HUES64 (cell line): ENCODE measurements around the gene TMPRSS9.

Experiments
- H3K27ac ChIP-seq: 2 replicates; pipeline ENCODE4 v1.7.0; 2013; ENCODE audit warnings: low read depth, low read length, inconsistent platforms
- H3K27me3 ChIP-seq: 2 replicates; pipeline ENCODE4 v1.6.1; 2013; ENCODE audit warnings: mild to moderate bottlenecking, low read length; ENCODE audit not compliant: insufficient read depth
- H3K36me3 ChIP-seq: 2 replicates; pipeline ENCODE4 v1.6.1; 2013; ENCODE audit warnings: mild to moderate bottlenecking, low read length; ENCODE audit not compliant: insufficient read depth
- H3K4me1 ChIP-seq: 2 replicates; pipeline ENCODE4 v1.6.1; 2013; ENCODE audit warnings: mild to moderate bottlenecking, low read length, moderate library complexity; ENCODE audit not compliant: insufficient read depth
- H3K4me3 ChIP-seq: 2 replicates; pipeline ENCODE4 v1.5.1; 2013; ENCODE audit warnings: mild to moderate bottlenecking, low read length, moderate library complexity
- H3K9ac ChIP-seq: 2 replicates; pipeline ENCODE4 v1.6.1; 2013; ENCODE audit warnings: mild to moderate bottlenecking, low read depth, low read length
- H3K9me3 ChIP-seq: 2 replicates; pipeline ENCODE4 v1.6.1; 2013; ENCODE audit warnings: low read depth, low read length; ENCODE audit not compliant: insufficient read depth
- WGBS: fragments of 150-250, 120-280 bp; methylation state at CpG from one replicate; pipeline ENCODE4 v1.1.7; 2013; ENCODE audit warnings: missing lambda C conversion rate; 5-methylcytosine and 5-hydroxymethylcytosine counted together

Gene TMPRSS9

GRCh38 chr19:2320939-2321338 lies 39.1 kb upstream of the TMPRSS9 start:
- Histone ChIP-seq H3K4me1 (no peaks in the 10 kb centered on the region), H3K9me3 (no peaks in the 10 kb centered on the region), H3K27me3 (no peaks in the 10 kb centered on the region), H3K27ac (no peak overlapping the region), H3K4me3 (no peak overlapping the region), H3K9ac (no peak overlapping the region), H3K36me3 (peaks cover 34% of the 10 kb centered on the region)
- WGBS, result 91% methylated on average over 12 of the region's 12 CpGs

- Histone ChIP-seq H3K36me3 (peaks cover 36% of the 10 kb centered on the region), H3K9me3 (no peaks in the 10 kb centered on the region), H3K27me3 (no peaks in the 10 kb centered on the region), H3K4me1 (no peaks in the 10 kb centered on the region), H3K9ac (no peak overlapping the region), H3K4me3 (no peak overlapping the region), H3K27ac (no peak overlapping the region)
- WGBS, result 94% methylated on average over 39 of the region's 39 CpGs
Measured at GRCh38 chr19:2321565-2322283, 38.3 kb upstream of the TMPRSS9 start.

- peaks cover 36% of the 10 kb centered on the region for H3K36me3 ChIP-seq
- H3K4me3 ChIP-seq, result no peak overlapping the region
Measured at GRCh38 chr19:2323707-2324106, 36.4 kb upstream of the TMPRSS9 start.

GRCh38 chr19:2324220-2324948 lies 35.7 kb upstream of the TMPRSS9 start:
- Histone ChIP-seq H3K4me1 (peaks cover 7% of the 10 kb centered on the region; the same call in 1 of the 2 replicates), H3K9ac (no peak overlapping the region), H3K36me3 (peaks cover 36% of the 10 kb centered on the region), H3K9me3 (no peaks in the 10 kb centered on the region), H3K27ac (no peak overlapping the region), H3K27me3 (no peaks in the 10 kb centered on the region), H3K4me3 (no peak overlapping the region)
- WGBS, result 93% methylated on average over 34 of the region's 34 CpGs

More at GRCh38 chr19:2323707-2324106, 36.4 kb upstream of the TMPRSS9 start:
- Histone ChIP-seq H3K9ac (no peak overlapping the region), H3K4me1 (peaks cover 4% of the 10 kb centered on the region; the same call in 1 of the 2 replicates), H3K27me3 (no peaks in the 10 kb centered on the region), H3K27ac (no peak overlapping the region), H3K9me3 (no peaks in the 10 kb centered on the region)
- WGBS, result 97% methylated on average over 12 of the region's 19 CpGs

GRCh38 chr19:2325281-2326046 lies 34.6 kb upstream of the TMPRSS9 start:
- WGBS, result 92% methylated on average over 29 of the region's 29 CpGs
- peaks cover 36% of the 10 kb centered on the region for H3K36me3 ChIP-seq
- H3K9me3 ChIP-seq, result no peaks in the 10 kb centered on the region
- H3K9ac ChIP-seq, result no peak overlapping the region
- no peaks in the 10 kb centered on the region for H3K27me3 ChIP-seq
- H3K4me3 ChIP-seq, result no peak overlapping the region
- peaks cover 11% of the 10 kb centered on the region; the same call in 1 of the 2 replicates for H3K4me1 ChIP-seq
- H3K27ac ChIP-seq, result no peak overlapping the region

DNA sequence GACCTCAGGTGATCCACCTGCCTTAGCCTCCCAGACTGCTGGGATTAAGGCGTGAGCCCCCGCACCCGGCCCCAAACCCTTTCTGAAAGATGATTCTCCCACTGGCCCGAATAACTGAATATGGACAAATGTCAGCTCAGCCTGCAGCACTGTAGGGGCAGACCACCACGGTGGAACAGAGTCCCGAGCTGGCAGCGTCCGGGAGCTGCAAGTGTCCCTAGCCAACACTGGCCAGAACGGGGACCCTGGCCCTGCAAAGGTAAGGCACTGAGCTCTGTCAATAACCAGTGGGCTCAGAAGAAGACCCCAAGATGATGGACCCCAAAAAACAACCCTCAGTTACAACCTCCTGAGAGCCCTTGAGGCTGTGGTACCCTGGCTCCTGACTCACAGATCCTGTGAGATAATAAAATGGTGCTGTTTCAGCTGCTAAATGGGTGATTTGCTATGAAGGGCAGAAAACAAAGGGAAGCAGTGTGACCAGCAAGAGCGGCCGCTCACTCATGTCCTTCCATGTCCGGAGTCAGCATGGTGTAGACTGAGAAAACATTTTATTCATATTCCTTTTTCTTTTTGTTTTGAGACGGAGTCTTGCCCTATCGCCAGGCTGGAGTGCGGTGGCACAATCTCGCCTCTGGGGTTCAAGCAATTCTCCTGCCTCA lies 33.2 kb upstream of the TMPRSS9 start:
- Histone ChIP-seq H3K4me3 (no peak overlapping the region), H3K27ac (peak overlapping the region; percentile 86; the same call in 1 of the 2 replicates), H3K9ac (no peak overlapping the region), H3K9me3 (no peaks in the 10 kb centered on the region), H3K27me3 (no peaks in the 10 kb centered on the region), H3K36me3 (peaks cover 30% of the 10 kb centered on the region), H3K4me1 (peaks cover 22% of the 10 kb centered on the region)
- 93% methylated on average over 16 of the region's 16 CpGs for WGBS

- H3K9ac ChIP-seq, result peak overlapping the region; percentile 87
- H3K4me3 ChIP-seq, result peak overlapping the region; percentile 82
- H3K27ac ChIP-seq, result peak overlapping the region; percentile 86
- no peaks in the 10 kb centered on the region for H3K9me3 ChIP-seq
- H3K36me3 ChIP-seq, result peaks cover 25% of the 10 kb centered on the region
- H3K4me1 ChIP-seq, result peaks cover 22% of the 10 kb centered on the region
- 3% methylated on average over 13 of the region's 18 CpGs for WGBS
- no peaks in the 10 kb centered on the region for H3K27me3 ChIP-seq
Measured at GRCh38 chr19:2327773-2328400, 32.2 kb upstream of the TMPRSS9 start.

GRCh38 chr19:2328401-2329148 lies 31.5 kb upstream of the TMPRSS9 start, which contains the start of the genes LSM7 and SPPL2B:
Gene LSM7 (minus strand): TSS chr19:2328586. CDS start chr19:2328566, 20 bp downstream.
Gene SPPL2B (plus strand): TSS chr19:2328684. CDS start chr19:2328710, 26 bp downstream.
- Histone ChIP-seq H3K36me3 (peaks cover 19% of the 10 kb centered on the region), H3K9me3 (no peaks in the 10 kb centered on the region), H3K9ac (peak within 1 kb of the TSS; percentile 87), H3K4me1 (peaks cover 22% of the 10 kb centered on the region), H3K27me3 (no peaks in the 10 kb centered on the region), H3K27ac (peak within 1 kb of the TSS; percentile 86), H3K4me3 (peak within 1 kb of the TSS; percentile 82)
- under 1% methylated on average over 89 of the region's 89 CpGs for whole genome bisulfite sequencing

DNA sequence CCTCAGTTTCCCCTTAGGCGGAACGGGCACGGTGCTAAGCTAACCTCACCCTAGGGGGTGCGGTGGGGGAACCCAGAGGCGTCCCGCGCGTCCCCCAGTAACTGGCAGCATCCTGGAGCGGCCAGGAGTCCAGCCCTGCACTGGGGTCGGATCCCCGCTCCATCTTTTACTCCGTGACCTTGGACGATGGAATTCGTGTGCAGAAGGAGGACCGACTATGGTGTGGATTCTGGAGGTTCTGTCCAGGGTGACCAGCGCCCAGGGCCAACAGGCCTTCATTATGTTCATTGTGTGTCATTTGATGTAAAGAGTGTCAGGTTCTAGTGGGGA lies 31.0 kb upstream of the TMPRSS9 start:
- WGBS, result 4% methylated on average over 16 of the region's 16 CpGs
- Histone ChIP-seq H3K4me3 (peak overlapping the region; percentile 82), H3K27me3 (no peaks in the 10 kb centered on the region), H3K9me3 (no peaks in the 10 kb centered on the region), H3K4me1 (peaks cover 22% of the 10 kb centered on the region), H3K9ac (peak overlapping the region; percentile 87), H3K27ac (peak overlapping the region; percentile 86; the same call in 1 of the 2 replicates), H3K36me3 (peaks cover 15% of the 10 kb centered on the region)

- Histone ChIP-seq H3K4me1 (peaks cover 22% of the 10 kb centered on the region), H3K9ac (peak overlapping the region; percentile 87; the same call in 1 of the 2 replicates)
- WGBS, result 52% methylated on average over 13 of the region's 13 CpGs
Measured at GRCh38 chr19:2329501-2329916, 30.6 kb upstream of the TMPRSS9 start.

More at GRCh38 chr19:2329501-2329916, 30.6 kb upstream of the TMPRSS9 start:
- no peak overlapping the region for H3K27ac ChIP-seq
- H3K9me3 ChIP-seq, result no peaks in the 10 kb centered on the region
- H3K36me3 ChIP-seq, result peaks cover 11% of the 10 kb centered on the region; the same call in 1 of the 2 replicates
- no peaks in the 10 kb centered on the region for H3K27me3 ChIP-seq
- peak overlapping the region; percentile 82 for H3K4me3 ChIP-seq
